GM19193 (cell line): ENCODE data around the gene MYRIP.

ENCODE experiments used
- POLR2A ChIP-seq: IDR thresholded peaks from 4 replicates; pipeline ENCODE4 v1.6.1; 2011; ENCODE audit not compliant: insufficient read depth, insufficient read length; ENCODE audit errors: extremely low read depth

The MYRIP gene

DNA sequence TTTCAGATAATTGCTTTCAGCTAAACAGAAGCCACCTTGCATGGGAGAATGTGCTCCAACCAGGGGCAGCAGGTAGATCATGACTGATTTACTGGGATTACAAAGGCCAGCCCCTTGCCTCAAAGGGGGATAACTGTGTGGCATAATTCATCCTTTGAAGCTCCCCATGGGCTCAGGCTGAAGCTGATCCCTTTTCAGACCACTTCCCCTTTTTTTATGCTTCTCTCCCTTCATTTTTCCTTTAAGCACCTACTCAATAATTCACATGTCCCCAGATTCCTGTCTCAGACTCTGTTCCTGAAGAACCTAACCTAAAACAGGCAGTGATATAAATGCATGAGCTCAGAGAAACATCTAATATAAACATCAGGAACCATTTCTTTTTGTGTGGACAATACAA is 8.2 kb upstream of the MYRIP start:
- TF ChIP-seq POLR2A: no peak

DNA sequence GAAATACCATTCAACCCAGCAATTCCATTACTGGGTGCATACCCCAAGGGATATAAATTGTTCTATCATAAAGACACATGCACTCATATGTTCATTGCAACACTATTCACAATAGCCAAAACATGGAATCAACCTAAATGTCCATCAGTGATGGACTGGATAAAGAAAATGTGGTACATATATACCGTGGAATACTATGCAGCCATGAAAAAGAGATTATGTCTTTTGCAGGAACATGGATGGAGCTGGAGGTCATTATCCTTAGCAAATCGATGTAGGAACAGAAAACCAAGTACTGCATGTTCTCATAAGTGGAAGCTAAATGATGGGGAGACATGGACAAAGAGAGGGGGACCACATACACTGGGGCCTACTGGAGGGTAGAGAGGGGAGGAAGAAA is 5.5 kb upstream of the MYRIP start:
- no peak for TF ChIP-seq POLR2A

DNA sequence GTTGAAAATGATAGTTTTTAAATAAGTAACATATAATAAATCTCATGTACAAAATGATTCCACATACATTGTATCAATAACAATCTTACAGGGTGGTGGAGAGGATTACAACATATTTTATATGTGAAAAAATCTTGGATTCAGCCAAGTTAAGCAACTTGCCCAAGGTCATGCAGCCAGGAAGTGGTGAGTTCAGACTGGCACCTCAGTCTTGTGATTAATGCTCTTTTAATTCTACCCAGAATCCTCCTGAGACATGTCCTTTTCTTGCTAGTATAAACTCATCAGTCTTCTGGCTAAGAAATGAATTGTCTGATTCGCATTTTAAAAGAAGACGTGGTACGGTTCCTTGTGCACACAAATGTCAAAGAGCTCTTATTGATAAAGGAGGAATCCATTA is 4.5 kb upstream of the MYRIP start:
- no peak for TF ChIP-seq POLR2A

DNA sequence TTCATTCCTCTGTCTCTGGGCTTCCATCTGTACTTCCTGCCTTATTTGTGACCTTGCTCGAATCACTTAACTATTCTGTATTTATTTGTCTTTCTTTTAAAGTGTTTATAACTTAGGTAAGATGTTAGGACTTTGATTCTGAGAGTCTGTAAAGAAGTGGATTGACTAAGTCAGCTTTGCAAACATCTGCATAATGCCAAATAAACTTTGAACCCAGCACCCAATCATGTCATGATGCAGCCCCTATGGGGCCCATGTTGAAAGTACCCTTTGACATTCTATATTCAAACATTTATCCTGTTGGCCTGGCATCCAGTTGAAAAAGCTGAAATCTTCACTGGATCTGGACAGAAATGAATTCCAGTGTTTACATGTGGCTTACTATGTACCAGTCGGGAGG is 3.8 kb upstream of the MYRIP start:
- no peak for TF ChIP-seq POLR2A

DNA sequence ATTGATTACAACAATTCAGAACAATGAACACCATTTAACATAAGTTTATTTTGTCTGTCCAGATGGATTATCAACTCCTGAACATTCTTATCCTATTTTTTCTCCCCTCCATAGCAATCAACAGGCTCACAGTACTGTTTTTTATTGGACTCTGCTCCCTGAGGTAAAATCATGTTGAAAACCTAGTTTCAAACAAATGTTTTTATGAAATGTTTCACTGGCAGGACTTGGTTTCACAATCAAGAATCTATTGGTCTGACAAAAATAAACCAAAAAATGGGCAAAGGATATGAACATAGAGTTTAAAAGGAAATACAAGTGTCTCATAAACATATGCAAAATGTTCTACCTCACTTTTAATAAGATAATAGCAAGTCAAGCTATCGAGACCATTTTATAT is 2.6 kb upstream of the MYRIP start:
- TF ChIP-seq POLR2A: no peak

DNA sequence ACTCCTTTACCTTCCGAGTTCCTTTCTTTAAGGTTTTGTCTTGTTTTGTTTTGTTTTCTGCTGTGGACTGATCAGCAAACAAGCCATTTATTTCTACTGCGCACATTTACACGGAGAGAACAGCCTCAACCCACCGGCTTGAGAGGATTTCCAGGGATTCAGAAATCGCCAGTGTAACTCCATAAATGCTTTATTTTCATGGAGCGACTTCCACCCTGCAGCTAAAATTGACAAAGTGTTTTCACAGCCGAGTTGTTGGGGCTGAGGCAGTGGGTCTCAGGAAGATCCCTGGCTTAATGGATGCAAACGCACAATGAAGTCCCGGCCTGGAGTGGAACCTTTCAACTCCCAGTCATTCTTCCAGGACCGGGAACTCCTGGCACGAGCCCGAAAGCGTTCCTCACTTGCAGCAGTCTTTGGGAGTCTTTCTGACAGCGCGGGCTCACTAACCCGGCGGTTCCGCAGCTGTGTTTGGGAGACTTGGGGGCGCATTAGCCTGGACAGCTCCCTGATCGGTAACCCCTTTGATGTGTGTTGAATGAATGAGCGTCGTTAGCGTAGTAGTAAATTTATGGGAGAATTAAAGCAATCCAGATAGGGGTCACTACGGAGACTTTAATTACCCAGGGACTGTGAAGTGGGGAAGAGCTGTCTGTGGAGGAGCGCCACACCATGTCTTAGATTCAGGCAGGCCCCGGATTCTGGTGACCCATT is 785 bp upstream of the MYRIP start:
- no peak for TF ChIP-seq POLR2A

DNA sequence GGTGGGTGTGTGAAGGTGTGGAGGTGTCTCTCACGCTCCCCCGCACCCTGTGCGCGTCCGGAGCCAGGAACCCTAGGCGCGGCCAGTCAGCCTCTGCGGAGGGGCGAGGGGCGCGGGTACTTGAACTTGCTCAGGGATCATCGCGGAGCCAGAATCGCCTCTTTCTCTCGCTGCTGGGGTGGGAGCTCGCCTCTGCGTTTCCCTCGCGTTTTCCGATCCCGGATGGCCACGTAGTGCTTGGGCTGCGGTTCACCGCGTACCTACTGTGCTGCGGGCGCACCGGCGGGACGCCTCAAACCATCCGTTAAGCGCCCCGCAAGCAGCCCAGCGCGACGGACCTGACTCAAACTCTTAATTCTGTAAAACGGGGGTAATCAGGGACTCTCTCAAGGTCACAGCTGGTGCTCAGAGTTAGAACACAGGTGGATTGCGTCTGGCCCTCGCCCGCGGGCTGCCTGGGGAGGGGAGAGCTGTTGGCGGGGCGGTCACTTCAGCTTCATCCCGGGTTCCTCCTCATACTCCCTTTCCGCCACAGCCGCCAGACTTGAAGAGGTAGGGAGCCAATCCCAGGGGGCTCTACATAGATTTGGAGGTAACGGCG is 686 bp downstream of the MYRIP start:
- TF ChIP-seq POLR2A: no peak

DNA sequence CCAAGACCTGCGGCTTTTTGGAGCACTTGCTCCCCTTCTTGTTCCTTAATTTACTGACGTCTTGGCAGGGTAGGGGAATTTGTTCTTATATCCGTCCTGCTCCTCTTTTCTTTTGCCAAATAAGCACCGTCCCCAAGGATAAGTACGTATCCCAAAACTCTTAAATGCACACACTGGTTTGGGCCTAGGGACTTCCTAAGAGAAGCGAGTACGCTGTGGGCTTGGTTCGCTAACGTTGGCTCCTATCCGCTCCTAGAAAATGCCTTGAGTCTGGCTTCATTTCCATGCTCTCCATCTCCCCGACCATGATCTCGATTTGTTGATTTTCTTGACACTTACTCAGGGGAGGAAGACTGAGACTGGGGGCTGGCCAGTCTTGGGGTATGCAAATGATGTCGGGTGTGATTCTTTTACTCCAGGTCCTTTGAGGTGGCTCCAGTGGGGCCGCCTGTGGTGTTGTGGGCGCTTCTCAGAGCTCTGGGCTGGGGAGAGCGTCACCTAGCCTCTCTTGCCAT is 1.3 kb downstream of the MYRIP start:
- TF ChIP-seq POLR2A: no peak

DNA sequence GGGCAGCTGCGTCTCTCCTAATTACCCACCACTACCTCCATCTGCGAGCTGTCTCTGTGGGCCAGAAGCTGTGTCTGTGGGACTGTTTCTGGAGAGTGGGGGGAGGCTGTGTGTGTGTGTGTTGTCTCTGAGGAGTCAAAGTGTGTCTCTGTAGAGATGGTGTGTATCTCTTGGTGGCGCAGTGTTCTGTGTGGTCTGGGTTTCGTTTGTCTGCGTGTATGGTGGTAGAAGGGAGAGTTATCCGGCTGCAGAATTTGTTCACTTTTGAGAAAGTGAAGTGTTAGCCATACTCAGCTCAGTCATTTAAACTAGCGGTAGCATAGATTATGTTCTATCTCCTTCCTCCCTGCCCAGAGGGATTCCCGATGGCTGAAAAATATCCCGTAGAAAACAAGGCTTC is 2.2 kb downstream of the MYRIP start:
- no peak for TF ChIP-seq POLR2A

DNA sequence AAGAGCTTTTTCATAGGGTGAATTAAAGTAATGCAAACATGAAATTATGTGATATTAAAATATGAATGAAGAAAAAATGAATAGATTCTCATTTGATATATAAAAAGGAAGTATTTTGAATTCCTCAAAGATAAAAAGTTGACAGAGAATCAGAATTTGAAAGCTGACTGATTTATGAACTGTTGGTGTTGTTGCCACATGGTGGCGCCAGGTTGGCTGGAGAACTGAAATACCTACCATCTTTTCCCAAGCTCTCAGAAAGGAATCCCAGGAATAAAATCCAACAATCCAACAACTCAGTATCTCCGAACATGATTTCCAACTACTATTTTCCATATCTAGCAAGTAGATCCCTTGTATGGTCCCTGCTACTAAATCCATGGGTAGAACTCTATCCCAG is 3.1 kb downstream of the MYRIP start:
- no peak for TF ChIP-seq POLR2A

DNA sequence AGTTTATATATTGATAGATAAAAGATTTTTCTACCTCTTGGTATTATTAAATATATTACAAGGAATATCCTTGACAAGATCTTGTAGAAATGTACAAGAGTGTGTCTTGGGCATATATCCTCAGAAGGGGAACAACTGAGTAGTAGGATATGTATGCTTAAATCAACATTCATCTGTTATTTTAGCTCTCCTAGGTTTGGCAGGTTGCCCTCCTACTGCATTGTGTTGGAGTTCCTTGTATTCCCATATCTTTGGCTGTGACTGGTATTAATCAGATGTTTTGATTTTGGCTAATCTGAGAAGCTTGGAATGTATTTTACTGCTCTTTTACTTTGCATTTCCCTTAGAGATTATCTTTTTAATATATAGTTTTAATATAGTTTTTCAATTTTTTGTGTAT is 4.6 kb downstream of the MYRIP start:
- no peak for TF ChIP-seq POLR2A

DNA sequence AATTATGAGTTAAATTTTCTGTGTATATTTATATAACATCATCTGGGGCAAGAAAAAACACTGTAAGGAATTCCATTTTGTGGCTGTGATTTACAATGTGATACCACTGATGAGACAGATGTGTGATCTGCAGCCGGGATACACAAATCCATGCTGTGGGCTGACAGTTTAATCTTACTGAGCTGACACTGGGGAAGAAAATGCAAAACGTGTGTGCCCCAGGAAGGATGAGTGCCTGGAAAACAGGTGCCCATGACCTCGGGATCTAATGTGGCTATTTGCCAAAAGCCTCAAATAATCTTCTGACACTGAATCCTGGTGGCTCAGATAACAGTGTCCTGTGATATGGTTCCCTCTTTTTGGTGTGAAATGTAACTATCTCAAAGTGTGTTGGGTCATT is 10.5 kb downstream of the MYRIP start:
- no peak for TF ChIP-seq POLR2A

DNA sequence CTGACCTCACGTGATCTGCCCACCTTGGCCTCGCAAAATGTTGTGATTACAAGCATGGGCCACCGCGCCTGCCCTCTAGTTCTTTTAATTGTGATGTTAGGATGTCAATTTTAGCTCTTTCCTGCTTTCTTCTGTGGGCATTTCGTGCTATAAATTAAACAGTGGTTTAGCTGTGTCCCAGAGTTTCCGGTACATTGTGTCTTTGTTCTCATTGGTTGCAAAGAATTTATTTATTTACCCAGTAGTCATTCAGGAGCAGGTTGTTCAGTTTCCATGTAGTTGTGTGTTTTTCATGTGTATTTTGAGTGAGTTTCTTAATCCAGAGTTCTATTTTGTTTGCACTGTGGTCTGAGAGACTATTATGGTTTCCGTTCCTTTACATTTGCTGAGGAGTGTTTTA is 30.1 kb downstream of the MYRIP start:
- no peak for TF ChIP-seq POLR2A

DNA sequence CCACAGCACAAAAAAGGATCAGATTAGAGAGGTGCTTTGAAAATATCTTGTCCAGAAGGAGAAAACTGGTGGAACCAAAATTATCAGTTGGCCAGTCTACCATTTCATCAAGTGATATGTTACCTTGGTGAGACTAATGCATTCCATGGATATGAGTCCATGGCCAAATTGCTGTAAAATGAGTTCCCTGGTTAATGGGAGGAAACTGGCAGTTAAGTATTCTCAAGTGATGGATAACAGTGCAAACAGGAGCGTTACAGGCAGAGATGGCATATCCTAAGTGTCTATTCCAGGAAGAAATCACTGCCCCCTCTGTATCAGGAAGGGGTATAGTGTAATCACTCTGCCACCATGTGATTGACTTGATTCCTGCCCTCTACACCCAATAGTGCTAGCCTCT is 34.0 kb downstream of the MYRIP start:
- TF ChIP-seq POLR2A: no peak

DNA sequence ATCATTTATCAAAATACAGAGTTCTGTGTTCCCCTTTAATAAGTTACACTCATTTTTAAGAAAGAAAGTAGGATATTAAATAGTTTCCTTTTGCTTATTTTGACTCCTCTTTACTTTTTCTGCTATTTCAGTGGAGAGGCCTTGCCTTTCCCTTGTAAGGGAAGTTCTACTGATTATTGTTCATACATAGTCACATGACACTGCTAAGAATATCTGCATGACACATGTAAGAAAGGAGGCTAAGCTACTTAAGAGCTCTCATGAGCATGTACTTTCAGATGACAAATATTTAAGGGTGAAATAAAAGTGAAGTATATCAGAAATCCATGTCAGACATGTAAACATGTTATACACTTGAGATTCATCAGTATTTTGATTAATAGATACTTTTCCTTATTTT is 39.0 kb downstream of the MYRIP start:
- no peak for TF ChIP-seq POLR2A

DNA sequence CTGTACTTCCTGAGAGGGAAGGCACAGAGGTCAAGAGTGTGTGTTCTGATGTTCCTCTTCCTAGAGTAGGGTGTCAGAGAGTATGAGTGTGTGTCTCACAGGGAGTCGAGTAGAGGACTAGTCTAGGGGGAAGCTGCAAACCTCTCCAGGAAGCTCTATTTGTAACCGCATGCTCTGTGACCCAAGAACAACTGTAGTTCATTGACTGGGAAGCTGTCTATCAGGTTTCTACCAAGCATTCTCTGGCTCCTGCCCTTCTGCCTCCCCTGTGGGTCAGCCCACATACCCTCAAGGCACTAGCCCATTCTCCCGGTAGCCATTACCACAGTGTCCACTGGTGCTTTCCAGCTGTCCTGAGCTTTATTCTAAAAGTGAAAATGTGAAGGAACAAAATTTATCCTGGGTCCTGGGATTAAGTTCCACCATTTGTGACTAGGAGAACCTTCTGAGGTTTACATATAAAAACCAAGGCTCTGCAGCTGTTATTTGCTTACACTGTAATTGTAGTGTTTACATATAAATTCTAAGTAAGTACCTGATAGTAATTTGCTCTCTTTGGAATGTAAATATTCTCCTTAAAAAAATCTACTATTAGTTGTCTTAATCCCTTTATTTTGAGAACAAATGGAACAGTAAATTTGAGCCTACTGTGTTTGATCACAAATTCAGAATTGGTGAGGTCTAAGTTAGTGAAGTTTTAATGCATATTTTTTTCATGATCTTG is 40.7 kb downstream of the MYRIP start:
- no peak for TF ChIP-seq POLR2A
